GM19467 (cell line): Measurements from ENCODE around the gene ZNF444.

Source experiments
- ATAC-seq: cut with Tn5 transposase; IDR thresholded peaks from one replicate; pipeline ENCODE4 v1.9.1; 2021; ENCODE audit warnings: mild to moderate bottlenecking, moderate library complexity; ENCODE audit not compliant: unreplicated experiment

Gene ZNF444

DNA sequence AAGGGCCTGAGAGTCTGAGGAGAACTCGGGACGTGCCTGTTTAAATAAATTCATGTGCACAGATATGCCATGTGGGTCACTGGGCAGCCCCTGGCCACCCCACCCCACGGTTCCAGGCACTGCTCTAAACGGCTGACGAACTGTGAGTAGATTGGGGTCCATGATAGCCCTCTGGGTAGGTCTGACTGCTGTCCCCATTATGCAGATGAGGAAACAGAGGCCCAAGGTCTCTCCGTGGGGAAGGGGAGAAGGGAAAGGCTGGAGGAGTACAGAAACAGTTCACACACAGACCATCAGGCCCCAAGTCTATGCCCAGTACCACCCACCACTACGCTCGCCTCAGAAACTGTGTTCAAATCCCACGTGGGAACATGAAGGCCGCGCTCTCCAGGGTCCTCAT is 34.1 kb upstream of the ZNF444 start:
- ATAC-seq, result no peak

DNA sequence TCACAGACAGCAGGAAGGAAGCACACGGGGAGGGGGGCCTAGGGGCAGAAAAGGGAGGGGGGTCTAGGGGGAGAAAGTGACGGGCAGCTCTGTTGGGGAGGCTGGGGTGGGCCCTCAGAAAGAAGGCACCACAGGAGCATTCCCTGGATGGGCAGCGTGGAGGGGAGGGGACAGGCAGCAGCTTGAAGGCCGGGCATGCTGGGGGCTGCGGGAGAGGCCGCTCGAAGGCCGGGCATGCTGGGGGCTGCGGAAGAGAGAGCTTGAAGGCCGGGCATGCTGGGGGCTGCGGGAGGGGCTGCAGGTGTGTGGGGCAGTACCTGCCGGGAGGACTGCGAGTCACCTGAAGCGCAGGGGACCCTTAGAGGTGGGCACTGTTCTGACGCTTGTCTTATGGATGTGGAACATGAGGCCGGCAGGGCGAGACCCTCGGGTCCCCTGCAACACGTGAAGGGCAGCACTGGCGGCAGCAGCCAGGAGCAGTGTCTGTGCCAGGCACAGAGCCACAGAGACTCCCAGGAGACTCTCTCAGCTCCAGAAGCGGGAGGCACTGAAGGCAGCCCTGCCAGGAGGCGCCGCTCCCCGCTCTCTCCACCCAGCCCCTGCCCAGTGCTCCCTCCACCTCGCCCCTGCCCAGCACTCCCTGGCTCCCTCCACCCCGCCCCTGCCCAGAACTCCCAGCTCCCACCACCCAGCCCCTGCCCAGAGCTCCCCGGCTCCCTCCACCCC is 33.3 kb upstream of the ZNF444 start:
- no peak for ATAC-seq

DNA sequence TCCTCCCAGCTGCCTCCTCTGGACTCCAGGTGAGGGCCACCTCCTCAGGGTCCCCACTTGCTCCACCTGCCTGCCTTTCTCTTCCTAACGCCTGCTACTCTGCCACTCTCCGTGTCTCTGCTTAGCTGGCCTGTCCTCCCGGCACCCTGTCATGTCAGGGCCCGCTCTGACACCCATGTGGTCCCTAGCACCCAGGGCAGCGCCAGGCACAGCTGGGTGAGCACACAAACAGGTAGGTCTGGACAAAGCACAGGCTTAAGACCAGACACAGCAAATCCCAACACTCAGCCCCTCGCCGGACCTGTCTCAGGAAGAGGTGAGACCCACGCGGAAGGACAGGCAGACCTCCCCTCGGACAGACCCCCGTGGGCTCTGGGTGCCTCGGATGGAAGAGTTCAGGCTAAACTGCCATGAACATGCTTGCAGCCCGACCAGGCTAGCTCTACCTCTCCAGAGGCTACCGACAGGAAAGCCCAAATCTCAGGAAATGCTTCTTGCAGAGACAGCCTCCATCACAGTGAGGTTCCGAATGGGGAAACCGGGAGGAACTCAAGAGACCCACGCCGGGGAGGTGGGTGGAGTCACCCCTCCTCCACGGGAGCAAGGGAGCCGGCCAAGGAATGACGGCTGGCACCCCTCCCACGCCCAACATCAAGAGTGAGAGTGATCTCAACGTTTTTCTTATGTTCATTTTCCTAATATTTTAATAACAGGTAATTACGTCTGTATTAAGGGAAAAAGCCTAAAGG is 32.5 kb upstream of the ZNF444 start:
- ATAC-seq, result no peak

DNA sequence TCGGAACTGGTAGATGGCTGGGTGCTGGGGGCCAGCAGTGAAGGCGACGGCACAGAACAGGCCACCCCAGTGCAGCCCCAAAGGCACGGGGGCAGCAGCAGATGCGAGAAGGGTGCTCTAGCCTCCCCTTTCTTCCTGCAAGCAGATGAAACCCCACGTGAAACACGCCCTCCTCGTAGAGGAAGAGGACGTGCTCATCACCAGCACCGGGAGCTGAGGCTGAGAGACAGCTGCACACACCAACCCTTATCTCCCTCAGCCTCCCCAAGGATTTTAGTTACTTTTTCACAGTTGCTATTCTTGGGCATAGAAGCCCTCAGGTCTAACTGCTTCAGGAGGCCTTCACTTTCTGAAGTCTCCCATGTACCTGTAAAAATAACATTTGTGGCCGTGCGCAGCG is 31.9 kb upstream of the ZNF444 start:
- ATAC-seq, result no peak

DNA sequence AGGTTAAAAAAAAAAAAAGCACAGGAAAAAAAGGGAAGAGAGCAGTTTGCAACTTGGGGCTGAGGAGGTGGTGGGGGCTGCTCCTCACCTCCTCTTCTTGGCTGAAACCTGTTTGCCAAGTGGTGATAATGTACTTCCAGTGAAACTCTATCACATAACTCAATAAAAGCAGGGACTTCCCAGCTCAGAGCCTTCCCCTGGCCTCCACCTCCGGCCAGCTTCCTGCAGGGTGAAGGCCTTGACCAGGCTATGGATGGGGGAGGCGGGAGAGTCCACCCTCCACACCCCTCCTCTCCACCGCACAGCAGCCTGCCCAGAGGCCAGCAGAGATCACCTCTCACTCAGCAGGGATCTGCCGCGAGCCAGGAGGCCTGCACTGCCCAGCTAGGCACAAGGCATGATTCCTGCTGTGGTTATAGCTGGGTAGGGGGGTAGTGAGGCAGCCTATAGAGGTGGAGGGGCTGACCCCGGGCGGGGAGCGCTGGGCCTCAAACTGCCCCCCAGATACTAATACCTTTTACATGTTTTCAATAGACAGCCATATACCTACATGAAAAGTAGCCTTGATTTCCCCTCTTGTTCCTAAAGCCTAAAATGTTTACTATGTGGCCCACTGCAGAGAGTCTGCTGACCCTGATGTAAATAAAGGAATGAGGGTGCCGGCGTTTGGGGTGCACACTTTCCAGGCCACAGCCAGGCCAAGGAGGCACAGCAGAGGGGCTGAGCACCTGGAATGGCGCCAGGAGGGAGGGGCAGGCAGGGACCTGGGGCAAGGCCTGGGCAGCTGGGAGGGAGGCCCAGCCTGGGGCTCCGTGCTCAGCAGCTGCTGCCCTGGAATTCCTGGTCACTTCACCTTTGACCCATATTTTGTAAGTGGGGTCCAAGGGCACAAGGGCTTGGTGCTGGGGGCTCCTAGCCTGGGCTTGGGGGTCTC is 30.3 kb upstream of the ZNF444 start:
- ATAC-seq, result no peak

DNA sequence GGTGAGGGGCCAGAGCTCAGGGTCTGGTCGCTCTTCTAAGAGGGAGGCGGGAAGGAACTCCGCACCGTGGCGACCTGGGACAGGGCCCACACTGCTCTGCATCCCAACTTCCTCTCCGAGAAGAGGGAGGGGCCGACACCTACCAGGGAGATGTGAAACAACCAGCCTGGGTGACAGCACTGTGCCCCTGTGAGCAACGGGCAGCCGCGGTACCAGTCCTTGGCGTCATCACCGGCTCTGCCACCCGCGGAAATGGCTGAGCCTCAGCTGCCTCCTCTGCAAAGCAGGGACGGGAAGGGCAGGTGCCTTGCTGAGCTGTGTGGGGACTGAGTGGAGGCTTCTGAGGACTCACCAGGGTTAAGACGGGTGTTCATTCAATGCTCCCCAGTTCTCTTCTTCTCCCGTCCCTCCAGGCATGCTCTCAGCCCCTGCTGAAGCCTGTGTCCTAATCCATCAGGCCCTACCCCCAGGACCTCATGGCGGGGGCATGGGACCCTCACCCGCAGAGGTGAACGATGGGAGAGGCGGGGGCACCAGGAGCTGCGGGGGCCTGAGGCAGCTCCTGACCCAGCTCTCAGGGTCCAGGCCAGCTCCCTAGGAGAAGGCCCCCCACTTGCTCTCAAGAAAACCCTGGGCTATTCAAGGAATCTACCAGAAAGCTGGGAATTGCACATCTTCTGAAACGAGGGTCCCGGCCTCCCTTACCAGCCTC is 29.3 kb upstream of the ZNF444 start:
- ATAC-seq, result peak; percentile 80

DNA sequence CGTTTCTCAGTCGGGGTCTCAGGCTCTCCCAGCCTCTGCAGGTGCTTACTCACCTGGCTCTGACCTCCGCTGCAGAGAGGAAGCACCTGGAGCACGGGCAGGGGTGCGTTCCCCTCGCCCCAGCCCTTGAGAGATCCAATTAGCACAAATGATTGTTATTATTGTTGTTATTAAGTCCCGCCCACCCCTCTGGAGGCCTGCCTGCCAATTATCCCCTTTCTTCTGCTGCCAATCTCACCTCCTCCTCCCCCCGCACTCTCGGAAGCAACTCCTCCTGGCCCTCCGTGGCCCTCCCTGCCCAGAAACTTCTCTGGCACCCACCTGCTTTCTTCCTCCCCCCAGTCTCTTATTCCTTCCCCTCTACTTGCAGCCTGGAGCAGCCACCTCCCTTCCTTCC is 28.8 kb upstream of the ZNF444 start:
- ATAC-seq, result no peak

DNA sequence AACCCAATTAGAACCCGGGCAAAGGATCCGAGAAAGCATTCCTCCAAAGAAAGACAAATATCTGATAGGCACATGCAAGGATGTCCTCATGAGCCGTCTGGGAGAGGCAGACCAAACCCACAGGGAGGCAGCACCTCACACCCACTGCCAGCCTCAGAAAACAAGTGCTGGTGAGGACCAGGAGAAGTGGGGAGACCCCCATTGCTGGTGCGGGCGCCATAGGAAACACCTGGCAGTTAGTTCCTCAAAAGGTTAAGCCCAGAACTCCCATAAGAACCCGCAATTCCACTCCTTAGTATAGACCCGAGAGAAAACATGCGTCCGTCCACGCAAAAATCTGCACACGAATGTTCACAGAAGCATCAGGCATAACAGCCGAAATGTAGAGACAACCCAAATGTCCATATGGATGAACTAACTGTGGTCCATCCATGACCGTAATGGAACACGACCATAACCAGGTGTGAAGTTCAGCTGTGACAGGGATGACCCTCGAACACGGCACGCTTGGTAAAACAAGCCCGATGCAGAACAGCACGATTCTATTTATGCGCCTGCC is 27.9 kb upstream of the ZNF444 start:
- no peak for ATAC-seq

DNA sequence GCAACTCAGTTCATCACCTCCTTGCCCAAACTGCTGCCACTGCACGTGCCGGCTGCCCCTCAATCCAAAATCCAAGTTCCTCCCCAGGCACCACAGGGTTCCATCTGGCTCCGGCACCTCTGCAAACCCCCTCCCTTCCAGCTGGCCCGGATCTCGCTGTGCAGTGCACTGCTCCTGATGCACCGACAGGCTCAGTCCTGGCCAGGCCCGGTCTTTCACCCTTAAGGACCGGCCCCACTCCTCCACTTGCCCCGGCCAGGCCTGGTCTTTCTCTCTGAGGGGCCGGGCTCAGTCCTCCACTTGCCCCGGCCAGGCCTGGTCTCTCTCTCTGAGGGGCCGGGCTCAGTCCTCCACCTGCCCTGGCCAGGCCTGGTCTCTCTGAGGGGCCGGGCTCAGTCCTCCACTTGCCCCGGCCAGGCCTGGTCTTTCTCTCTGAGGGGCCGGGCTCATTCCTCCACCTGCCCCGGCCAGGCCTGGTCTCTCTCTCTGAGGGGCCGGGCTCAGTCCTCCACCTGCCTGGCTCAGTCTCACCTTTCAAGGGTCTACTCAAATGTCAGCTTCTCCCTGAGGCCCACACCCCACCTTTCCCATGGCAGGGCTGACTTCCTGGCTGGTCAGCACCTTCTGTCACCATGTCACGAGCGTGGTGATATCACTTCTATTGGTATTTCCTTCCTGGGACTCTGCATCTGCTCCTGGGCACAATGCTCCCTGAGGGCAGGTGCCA is 26.9 kb upstream of the ZNF444 start:
- no peak for ATAC-seq

DNA sequence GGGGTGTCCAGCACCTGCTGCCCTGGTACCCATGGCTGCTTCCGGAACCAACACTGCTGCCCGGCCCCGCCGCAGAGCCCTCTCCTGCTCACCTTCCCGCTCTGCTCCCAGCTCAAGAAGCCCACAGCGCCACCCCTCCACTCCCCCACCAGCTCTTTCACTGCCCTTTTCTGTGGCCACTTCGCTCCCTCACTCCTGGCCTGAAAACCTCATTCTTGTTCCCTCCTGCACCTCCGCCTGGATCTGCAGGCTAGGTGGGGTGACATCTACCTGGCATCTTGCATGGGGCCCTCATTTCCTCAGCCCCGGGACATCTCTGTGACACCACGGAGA is 26.3 kb upstream of the ZNF444 start:
- ATAC-seq, result no peak

DNA sequence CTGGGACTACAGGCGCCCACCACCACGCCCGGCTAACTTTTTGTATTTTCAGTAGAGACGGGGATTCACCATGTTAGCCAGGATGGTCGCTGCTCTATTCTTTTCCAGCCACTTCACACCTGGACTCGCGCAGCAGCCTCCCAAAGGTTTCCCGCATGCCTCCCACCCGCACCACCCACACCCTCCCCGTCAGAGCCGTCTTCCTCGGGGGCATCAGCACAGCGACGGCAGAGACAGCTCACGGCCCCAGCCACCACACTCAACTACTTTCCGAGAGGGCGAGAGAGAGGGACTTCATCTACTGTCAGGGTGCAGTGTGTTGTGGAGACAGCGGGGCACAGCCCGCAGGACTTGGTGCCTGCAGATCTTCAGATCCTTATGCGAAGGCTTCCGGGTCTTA is 25.6 kb upstream of the ZNF444 start:
- ATAC-seq, result no peak

DNA sequence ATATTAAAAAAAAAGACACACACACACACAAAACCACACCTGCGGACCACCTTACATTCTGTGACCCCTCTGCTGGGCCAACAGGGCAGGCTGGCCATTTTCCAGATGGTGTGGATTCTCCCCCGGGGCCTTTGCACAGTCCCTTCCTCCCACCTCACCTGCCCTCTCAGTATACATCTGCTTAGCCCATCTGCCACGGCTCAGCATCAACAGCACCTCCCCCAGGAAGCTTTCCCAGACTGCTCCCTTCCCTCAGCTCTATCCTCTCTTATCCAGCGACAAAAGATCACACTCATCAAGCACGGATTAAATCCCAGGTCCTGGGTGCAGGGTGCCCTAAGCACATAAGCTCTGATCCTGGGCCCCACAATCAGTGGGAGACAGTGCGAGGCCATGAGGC is 24.5 kb upstream of the ZNF444 start:
- no peak for ATAC-seq

DNA sequence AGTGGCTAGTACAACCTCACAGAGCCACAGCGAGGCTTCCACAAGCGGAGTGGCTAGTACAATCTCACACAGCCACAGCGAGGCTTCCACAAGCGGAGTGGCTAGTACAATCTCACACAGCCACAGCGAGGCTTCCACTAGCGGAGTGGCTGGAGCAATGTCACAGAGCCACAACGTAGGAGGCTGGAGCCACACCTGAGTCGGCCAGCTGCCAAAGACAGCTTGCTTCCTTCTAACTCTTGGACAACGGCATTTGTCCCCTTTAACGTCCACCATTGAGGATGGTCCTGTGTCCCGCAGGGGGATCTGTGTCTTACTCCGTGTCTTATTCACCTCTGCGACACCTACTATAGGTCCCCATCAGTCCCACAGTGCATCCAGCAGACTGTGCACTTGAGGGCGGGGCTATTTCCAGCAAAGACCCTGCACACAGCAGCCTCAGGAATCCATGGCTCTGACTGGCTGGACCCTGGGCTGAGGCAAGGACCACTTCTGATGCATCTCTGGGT is 23.7 kb upstream of the ZNF444 start:
- ATAC-seq, result no peak

DNA sequence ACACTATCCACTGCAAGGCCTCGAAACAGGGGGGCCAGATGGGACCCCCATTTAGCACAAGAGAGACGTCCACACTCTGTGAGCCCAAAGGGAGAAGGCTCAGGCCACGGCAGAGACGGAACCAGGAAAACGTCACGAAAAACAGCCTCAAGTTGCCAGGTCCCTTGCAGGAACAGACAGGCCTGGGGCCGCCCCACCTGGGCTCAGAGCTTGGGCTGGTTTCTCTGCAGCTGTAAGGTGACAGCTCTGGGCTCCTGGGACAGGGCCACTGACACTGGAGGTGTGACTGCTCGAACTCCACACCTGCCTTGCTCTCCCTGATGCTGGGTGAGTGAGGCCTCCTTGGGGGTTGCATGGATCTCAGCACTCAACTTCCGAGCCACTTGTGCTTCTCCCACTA is 23.2 kb upstream of the ZNF444 start:
- no peak for ATAC-seq

DNA sequence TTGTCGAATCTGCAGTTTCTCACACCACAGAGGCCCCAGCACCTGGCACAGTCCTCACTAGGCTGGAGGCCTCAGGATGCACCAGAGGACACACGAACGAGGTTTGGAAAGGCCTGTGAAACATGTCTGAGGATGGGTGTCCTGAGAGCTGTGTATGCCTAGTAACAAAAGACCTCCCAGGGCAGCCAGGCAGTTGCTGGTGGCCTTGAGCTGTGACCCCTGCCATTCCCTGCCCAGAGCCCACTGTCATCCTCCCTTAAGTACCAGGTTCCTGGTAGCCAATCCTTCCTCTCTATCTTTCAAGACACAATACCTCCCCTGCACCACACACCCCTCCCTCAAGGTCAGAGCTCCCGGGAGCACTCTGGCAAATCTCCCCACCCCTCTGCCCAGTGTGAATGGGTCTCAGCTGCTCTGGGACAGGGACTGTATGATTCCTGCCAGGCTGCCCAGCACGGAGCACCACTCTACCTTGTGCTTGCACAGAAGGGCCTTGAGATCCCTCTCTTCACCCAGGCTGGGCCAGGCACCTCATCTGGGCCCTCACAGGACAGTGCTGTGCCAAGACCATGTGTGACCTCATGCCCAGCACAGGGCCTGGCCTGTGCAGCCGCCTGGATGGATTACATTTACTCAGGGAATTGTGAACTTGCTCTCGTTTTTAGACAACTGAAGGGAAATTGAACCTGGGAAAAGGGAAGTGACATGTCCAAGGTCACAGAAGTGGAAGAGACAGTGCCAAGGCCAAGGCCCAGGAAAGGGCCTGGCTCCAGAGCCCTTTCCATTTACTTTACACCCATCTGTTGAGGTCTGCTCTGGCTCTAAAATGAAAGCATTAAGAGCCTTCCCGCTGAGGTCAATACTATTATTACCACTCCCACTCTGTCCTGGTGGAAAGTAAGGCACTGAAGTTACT is 22.2 kb upstream of the ZNF444 start:
- no peak for ATAC-seq

DNA sequence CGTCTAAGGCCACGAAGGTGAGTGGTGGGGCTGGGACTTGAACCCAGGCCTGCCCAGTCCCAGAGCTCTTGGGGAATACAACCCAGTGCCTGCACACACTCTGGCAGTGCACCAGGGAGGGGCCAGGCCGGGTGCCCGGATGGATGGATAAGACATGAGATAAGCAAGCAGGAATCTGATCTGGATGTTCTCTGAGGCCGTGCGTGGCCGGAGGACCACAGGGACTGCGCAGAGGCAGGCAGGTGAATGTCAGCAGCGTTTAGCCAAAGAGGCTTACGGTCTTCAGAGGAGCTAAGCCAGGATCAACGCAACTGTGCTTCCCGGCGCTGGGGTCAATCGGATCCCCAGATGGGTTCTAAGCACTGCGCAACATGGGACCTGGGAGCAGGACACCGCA is 21.5 kb upstream of the ZNF444 start:
- no peak for ATAC-seq

DNA sequence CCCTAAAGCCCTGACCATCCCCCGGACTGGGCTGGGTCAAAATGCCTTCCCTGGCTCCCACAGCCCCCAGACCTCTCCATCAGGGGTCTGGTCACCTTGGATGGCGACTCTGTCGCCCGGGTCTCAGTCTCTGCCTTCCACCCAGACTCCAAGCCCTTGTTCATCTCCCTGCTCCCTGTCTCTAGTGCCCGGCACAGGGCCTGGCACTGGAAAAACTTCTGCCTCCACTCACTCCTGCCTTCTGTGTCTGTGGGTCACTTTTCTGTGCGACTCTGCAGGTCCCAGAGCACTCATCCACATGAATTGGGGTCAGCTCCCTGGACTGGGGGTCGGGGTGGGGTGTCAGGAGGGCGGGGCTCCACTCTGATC is 21.1 kb upstream of the ZNF444 start:
- ATAC-seq, result no peak

DNA sequence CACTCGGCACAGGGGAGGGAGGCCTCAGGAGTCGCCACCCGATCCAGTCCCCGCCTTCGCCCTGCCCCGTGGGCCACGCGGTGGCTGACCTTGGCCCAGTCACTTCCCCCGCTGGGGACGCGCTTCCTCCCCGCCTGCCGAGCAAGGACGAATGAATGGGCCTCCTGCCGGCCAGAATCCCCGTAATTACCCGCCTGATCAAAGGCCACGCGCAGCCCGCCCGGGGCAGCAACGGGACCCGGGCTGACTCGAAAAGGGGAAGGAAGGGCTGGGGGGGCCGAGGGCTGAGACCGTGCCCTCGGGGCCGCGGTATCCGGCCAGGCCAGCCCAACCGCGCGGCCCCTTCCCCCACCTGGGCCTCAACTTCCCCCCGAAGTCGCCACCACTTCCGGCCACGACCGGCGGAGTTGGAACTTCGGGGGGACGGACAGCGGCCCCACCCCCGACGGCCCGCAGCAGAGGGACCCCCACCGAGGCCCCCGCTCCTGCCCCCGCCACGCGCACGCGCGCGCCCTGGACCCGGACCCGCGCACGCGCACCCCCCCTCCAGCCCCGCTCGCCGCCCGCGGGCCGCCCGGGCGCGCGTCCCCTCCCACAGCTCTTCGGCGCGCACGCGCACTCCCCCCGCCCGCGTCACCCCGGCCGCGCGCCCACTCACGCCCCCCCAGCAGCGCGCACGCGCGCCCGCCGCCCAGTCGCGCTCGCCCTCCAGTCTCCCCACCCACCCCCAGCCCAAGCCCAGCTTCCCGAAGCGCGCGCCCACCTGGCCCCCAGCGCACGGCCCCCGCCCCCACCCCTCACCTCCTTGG is 20.5 kb upstream of the ZNF444 start:
- ATAC-seq, result peak; percentile 29
